SH-SY5Y (cell line): Measurements from ENCODE around the gene PRLH.

ENCODE experiments used
- GATA2 ChIP-seq: IDR thresholded peaks from 2 replicates; pipeline ENCODE4 v1.6.1; 2011; ENCODE audit warnings: mild to moderate bottlenecking, low read depth, low read length
- GATA3 ChIP-seq: IDR thresholded peaks from 2 replicates; pipeline ENCODE4 v1.6.1; 2011; ENCODE audit warnings: low read depth, mild to moderate bottlenecking, low read length, moderate library complexity

- TF ChIP-seq GATA2 = no peak
- TF ChIP-seq GATA3 = no peak
Observed at GRCh38 chr2:237533668-237534161, 32.7 kb upstream of the PRLH start.
